T-helper 1 cell treated with Interleukin-12 subunit alpha and Interleukin-12 subunit beta and Interleukin-4 antibody, amounts not matched to agents 30 μg/mL and 1 μg/mL, for 36 hours (primary cell): ENCODE data around the gene TMEM272.

Source experiments
- H3K27ac Mint-ChIP-seq: one replicate; pipeline ENCODE4 v1.8.0; 2021; ENCODE audit warnings: mild to moderate bottlenecking, mixed read lengths
- H3K27me3 Mint-ChIP-seq: one replicate; pipeline ENCODE4 v1.8.0; 2021; ENCODE audit warnings: low read depth, mixed read lengths
- H3K36me3 Mint-ChIP-seq: one replicate; pipeline ENCODE4 v1.8.0; 2021; ENCODE audit warnings: low read depth, mixed read lengths
- H3K4me1 Mint-ChIP-seq: one replicate; pipeline ENCODE4 v1.8.0; 2021; ENCODE audit warnings: low read depth, mixed read lengths
- H3K4me3 Mint-ChIP-seq: one replicate; pipeline ENCODE4 v1.8.0; 2021; ENCODE audit warnings: mild to moderate bottlenecking, moderate library complexity, mixed read lengths
- H3K9me3 Mint-ChIP-seq: one replicate; pipeline ENCODE4 v1.8.0; 2021; ENCODE audit warnings: mixed read lengths

Gene TMEM272

GRCh38 chr13:51844862-51845573, at the start of gene TMEM272:
TSS of gene TMEM272 (minus strand) at chr13:51845177. CDS start at chr13:51838530, 6,647 bp downstream.
- Mint-ChIP-seq H3K4me3 (peak within 1 kb of the TSS; percentile 58), H3K27ac (no peak within 1 kb of the TSS), H3K36me3 (no peaks in the 10 kb centered on the region)

GRCh38 chr13:51894239-51894638, 49.3 kb upstream of the TMEM272 start:
- H3K4me3 Mint-ChIP-seq: no peak overlapping the region
- H3K36me3 Mint-ChIP-seq: no peaks in the 10 kb centered on the region
- H3K27me3 Mint-ChIP-seq: peaks cover 13% of the 10 kb centered on the region
- H3K27ac Mint-ChIP-seq: no peak overlapping the region
- H3K4me1 Mint-ChIP-seq: peaks cover 2% of the 10 kb centered on the region
- no peaks in the 10 kb centered on the region for H3K9me3 Mint-ChIP-seq

More at GRCh38 chr13:51844862-51845573, at the start of gene TMEM272:
- peaks cover 21% of the 10 kb centered on the region for H3K27me3 Mint-ChIP-seq
- peaks cover 10% of the 10 kb centered on the region for H3K4me1 Mint-ChIP-seq
- H3K9me3 Mint-ChIP-seq: no peaks in the 10 kb centered on the region

GRCh38 chr13:51892657-51893056, 47.7 kb upstream of the TMEM272 start:
- H3K4me1 Mint-ChIP-seq: peaks cover 2% of the 10 kb centered on the region
- H3K4me3 Mint-ChIP-seq: no peak overlapping the region
- H3K9me3 Mint-ChIP-seq: no peaks in the 10 kb centered on the region
- no peaks in the 10 kb centered on the region for H3K36me3 Mint-ChIP-seq
- H3K27me3 Mint-ChIP-seq: peaks cover 7% of the 10 kb centered on the region
- H3K27ac Mint-ChIP-seq: no peak overlapping the region

- H3K36me3 Mint-ChIP-seq: no peaks in the 10 kb centered on the region
- H3K4me1 Mint-ChIP-seq: no peaks in the 10 kb centered on the region
- no peaks in the 10 kb centered on the region for H3K9me3 Mint-ChIP-seq
- no peak overlapping the region for H3K27ac Mint-ChIP-seq
- peaks cover 8% of the 10 kb centered on the region for H3K27me3 Mint-ChIP-seq
- H3K4me3 Mint-ChIP-seq: no peak overlapping the region
These were observed 42.5 kb upstream of the TMEM272 start for GRCh38 chr13:51887468-51887867.

GRCh38 chr13:51885651-51886050, 40.7 kb upstream of the TMEM272 start:
- H3K27ac Mint-ChIP-seq: no peak overlapping the region
- no peaks in the 10 kb centered on the region for H3K36me3 Mint-ChIP-seq
- H3K4me3 Mint-ChIP-seq: no peak overlapping the region
- H3K4me1 Mint-ChIP-seq: no peaks in the 10 kb centered on the region
- H3K9me3 Mint-ChIP-seq: no peaks in the 10 kb centered on the region
- peaks cover 8% of the 10 kb centered on the region for H3K27me3 Mint-ChIP-seq

GRCh38 chr13:51883226-51883600, 38.2 kb upstream of the TMEM272 start:
- Mint-ChIP-seq H3K27ac (no peak overlapping the region), H3K36me3 (no peaks in the 10 kb centered on the region), H3K27me3 (peaks cover 8% of the 10 kb centered on the region), H3K4me1 (peaks cover 2% of the 10 kb centered on the region), H3K4me3 (no peak overlapping the region), H3K9me3 (no peaks in the 10 kb centered on the region)

- H3K36me3 Mint-ChIP-seq: no peaks in the 10 kb centered on the region
- no peak overlapping the region for H3K27ac Mint-ChIP-seq
- no peak overlapping the region for H3K4me3 Mint-ChIP-seq
- peaks cover 2% of the 10 kb centered on the region for H3K4me1 Mint-ChIP-seq
- H3K9me3 Mint-ChIP-seq: no peaks in the 10 kb centered on the region
- peaks cover 8% of the 10 kb centered on the region for H3K27me3 Mint-ChIP-seq
These were observed 37.7 kb upstream of the TMEM272 start for GRCh38 chr13:51882570-51883225.

GRCh38 chr13:51881296-51881695, 36.3 kb upstream of the TMEM272 start:
- Mint-ChIP-seq H3K27me3 (peaks cover 11% of the 10 kb centered on the region), H3K9me3 (no peaks in the 10 kb centered on the region), H3K4me3 (no peak overlapping the region), H3K4me1 (peaks cover 2% of the 10 kb centered on the region), H3K27ac (no peak overlapping the region), H3K36me3 (no peaks in the 10 kb centered on the region)

GRCh38 chr13:51879133-51879532, 34.2 kb upstream of the TMEM272 start:
- Mint-ChIP-seq H3K4me1 (peaks cover 2% of the 10 kb centered on the region), H3K36me3 (no peaks in the 10 kb centered on the region), H3K27ac (no peak overlapping the region), H3K4me3 (no peak overlapping the region), H3K9me3 (no peaks in the 10 kb centered on the region), H3K27me3 (peaks cover 12% of the 10 kb centered on the region)

GRCh38 chr13:51874651-51875050, 29.7 kb upstream of the TMEM272 start:
- peaks cover 2% of the 10 kb centered on the region for H3K4me1 Mint-ChIP-seq
- H3K27me3 Mint-ChIP-seq: peaks cover 16% of the 10 kb centered on the region
- no peak overlapping the region for H3K27ac Mint-ChIP-seq
- H3K4me3 Mint-ChIP-seq: no peak overlapping the region
- H3K36me3 Mint-ChIP-seq: no peaks in the 10 kb centered on the region
- no peaks in the 10 kb centered on the region for H3K9me3 Mint-ChIP-seq

- Mint-ChIP-seq H3K27ac (no peak overlapping the region), H3K9me3 (no peaks in the 10 kb centered on the region), H3K36me3 (no peaks in the 10 kb centered on the region), H3K4me1 (no peaks in the 10 kb centered on the region), H3K4me3 (no peak overlapping the region), H3K27me3 (peaks cover 20% of the 10 kb centered on the region)
These were observed 28.9 kb upstream of the TMEM272 start for GRCh38 chr13:51873837-51874236.

GRCh38 chr13:51873117-51873798, 28.3 kb upstream of the TMEM272 start:
- H3K27ac Mint-ChIP-seq: no peak overlapping the region

GRCh38 chr13:51870616-51871015, 25.6 kb upstream of the TMEM272 start:
- Mint-ChIP-seq H3K27me3 (peaks cover 10% of the 10 kb centered on the region), H3K9me3 (no peaks in the 10 kb centered on the region), H3K4me3 (no peak overlapping the region), H3K4me1 (no peaks in the 10 kb centered on the region), H3K36me3 (no peaks in the 10 kb centered on the region), H3K27ac (no peak overlapping the region)

More at GRCh38 chr13:51873117-51873798, 28.3 kb upstream of the TMEM272 start:
- H3K4me3 Mint-ChIP-seq: no peak overlapping the region
- no peaks in the 10 kb centered on the region for H3K9me3 Mint-ChIP-seq
- H3K4me1 Mint-ChIP-seq: no peaks in the 10 kb centered on the region
- no peaks in the 10 kb centered on the region for H3K36me3 Mint-ChIP-seq
- peaks cover 20% of the 10 kb centered on the region for H3K27me3 Mint-ChIP-seq

GRCh38 chr13:51869916-51870315, 24.9 kb upstream of the TMEM272 start:
- H3K4me1 Mint-ChIP-seq: no peaks in the 10 kb centered on the region
- no peak overlapping the region for H3K27ac Mint-ChIP-seq
- peaks cover 8% of the 10 kb centered on the region for H3K27me3 Mint-ChIP-seq
- no peaks in the 10 kb centered on the region for H3K9me3 Mint-ChIP-seq
- no peaks in the 10 kb centered on the region for H3K36me3 Mint-ChIP-seq
- no peak overlapping the region for H3K4me3 Mint-ChIP-seq

GRCh38 chr13:51867062-51867461, 22.1 kb upstream of the TMEM272 start:
- Mint-ChIP-seq H3K27ac (no peak overlapping the region), H3K36me3 (no peaks in the 10 kb centered on the region), H3K4me3 (no peak overlapping the region), H3K9me3 (no peaks in the 10 kb centered on the region), H3K27me3 (peaks cover 4% of the 10 kb centered on the region), H3K4me1 (no peaks in the 10 kb centered on the region)
